GM19025 (cell line): ENCODE data around the gene AGBL1.
"Not testable (repeated sequence)": the region's sequence is repeated elsewhere in the genome, so short reads cannot be mapped to it uniquely, and the experiment has no call there.

Experiments used
- ATAC-seq: cut with Tn5 transposase; IDR thresholded peaks from one replicate; pipeline ENCODE4 v1.9.1; 2021; ENCODE audit warnings: mild to moderate bottlenecking, low read depth, moderate library complexity; ENCODE audit not compliant: unreplicated experiment

AGBL1 gene

DNA sequence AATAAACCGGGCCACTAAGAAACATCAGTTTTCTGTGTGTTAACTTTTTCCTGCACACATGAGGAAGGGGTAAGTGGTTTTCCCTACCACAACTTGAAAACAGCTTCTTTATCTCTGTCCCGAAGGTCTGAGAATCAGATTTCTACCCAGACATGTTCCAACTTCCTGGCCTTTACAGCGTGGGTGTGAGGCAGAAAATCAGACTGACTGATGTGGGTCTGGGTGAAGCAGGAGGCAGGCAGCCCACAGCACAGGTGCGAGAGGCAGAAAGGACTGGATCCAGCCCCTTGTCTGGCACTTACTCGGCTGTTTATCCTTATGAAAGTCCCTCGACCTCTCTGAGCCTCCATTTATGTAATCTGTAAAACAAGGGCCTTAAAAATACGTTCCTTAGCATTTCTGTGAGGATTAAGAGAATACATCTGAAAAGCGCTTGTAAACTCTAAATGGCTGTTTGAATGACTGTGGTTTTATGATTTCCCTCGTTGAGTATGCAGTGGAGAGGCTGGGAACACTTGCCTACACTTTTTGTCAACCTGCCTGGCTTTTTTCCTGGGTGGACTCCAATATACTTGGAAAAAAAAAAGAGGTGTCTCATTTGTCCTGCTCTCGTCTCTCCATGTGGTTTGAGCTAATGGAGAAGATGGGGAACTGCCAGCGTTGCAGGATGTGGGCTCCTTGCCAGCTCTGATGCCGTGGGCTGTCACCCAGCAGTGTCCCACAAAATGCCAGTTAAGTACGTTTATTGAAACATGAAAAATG is 3.1 kb downstream of the AGBL1 start:
- ATAC-seq: no peak

DNA sequence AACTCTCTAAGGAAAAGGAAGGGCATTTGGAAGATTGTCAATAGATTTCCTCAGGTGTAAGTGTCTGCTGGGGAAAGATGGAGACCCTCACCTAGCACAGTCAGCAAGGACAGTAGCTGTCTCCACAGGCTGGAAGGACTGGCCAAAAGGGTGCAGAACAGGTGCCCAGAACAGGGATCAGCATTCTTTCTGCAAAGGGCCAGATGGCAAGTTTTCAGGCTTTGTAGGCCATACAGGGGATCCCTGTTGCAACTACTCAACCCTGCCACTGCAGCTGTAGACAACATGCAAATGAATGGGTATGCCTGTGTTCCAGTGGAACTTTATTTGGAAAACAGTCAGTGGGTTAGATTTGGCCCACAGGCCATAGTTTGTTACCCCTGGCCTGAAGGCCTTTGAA is 8.1 kb downstream of the AGBL1 start:
- no peak for ATAC-seq

- ATAC-seq: no peak
Observed at GRCh38 chr15:86089422-86089821, 9.8 kb downstream of the AGBL1 start.

- ATAC-seq: no peak
Observed at GRCh38 chr15:86101818-86102217, 22.1 kb downstream of the AGBL1 start.

DNA sequence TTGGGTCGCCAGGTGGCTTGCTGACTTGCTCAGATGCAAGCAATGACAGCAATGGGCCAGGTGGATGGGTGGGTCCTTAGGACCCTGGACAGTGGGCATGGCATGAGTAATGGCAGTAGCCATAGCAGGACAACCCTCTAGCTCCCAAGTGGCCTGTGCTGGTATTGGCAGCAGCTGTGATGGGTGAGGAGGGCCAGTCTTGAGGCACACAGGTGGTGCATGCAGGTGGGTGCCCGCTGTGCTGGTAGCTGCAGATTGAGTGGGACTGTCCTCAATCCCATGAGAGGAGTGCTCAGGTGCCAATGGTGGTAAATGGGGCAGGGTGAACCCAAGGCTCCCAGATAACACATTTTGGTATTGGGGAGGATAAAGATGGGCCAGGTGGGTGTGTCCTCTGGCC is 24.2 kb downstream of the AGBL1 start:
- ATAC-seq: no peak

GRCh38 chr15:86106306-86106705 is 26.6 kb downstream of the AGBL1 start:
- no peak for ATAC-seq

DNA sequence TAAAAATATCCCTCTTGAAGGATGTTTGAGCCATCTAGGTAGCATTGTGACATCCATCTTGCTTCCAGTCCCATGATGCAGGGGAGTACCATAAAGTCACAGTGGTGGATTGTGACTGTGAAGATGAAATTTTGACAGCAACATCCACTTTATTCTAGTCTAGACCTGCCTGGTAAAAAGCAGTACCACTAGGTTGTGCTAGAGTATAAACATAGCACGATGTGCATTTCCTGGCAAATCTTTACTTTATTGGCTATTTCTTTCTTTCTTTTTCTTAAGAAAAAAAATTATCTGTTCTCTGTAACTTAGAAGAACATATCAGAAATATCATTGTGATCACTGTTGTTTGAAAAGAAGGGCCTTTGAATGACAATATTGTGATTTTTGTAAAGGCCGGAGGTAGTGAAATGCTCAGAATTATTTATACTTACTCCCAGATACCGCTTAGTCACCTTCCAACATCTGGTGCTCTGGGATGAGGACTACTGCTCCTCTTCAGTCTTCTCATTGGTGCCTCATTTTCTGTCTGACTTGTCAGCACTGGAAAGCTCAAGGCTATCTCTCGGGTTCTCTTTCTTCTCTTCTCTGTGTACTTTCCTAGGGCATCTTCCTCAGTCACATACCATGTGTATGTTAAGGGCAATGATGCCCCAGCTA is 35.6 kb downstream of the AGBL1 start:
- no peak for ATAC-seq

DNA sequence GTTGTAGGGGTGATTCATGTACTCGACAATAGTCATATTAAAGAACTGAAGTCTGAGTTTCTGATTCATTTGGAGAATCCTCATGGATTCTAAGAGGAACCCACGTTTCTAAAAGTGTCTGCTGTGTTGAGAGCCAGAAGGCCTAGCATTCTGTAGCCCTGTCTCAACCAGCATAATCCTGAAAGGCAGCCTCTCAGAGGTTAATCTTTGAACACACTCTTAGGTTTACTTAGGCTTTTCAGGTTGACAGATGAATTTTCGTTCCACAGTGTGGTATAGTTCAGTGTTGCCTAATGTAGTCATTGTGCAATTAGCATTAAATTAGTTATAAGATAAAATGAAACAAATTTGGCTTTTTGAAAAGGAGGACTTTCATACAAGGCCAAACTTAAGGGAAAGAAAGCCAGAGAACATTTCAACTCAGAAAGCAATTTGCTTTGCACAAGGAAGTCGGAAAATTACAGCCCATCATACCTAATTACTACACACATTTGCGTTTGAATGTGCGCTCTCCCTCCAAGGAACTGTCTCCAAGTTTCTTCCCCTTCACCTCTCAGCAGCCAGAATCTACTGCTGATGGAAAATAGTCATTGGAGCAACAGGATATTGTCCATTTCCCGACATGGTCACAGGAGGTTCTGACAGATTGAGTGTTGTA is 42.0 kb downstream of the AGBL1 start:
- ATAC-seq: no peak

DNA sequence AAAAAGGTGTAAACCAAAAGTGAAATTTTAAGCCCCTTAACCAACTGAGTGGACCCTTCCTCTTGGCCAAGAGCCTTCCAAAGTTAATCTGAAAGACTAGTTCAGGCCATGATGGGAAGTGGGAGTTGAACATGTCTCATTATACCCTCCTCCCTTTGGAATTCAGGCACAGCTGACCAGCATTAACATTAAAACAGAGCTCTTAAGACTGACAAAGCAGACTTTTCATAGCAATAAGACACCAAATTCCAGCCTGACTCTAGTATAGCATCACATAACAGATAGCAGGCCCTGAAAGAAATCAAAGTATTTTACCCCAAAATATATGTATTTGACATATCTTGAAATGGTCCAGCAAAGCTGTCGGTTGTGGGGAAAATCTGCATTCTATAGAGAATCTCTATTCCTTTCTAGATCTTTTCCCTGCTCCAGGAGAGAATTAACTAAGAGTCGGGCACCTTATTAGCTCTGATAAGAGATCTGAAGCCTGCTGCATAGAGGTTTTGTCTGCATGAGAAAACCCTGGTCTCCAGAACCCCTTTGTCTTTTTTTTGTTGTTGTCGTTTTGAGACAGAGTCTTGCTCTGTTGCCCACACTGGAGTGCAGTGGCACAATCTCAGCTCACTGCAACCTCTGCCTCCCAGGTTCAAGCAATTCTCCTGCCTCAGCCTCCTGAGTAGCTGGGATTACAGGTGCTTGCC is 43.2 kb downstream of the AGBL1 start:
- ATAC-seq: not testable (repeated sequence)

- no peak for ATAC-seq
Observed at GRCh38 chr15:86125775-86126174, 46.1 kb downstream of the AGBL1 start.

- ATAC-seq: no peak
Observed at GRCh38 chr15:86127547-86127946, 47.9 kb downstream of the AGBL1 start.

GRCh38 chr15:86135041-86135440 is 55.4 kb downstream of the AGBL1 start:
- ATAC-seq: no peak

- no peak for ATAC-seq
Observed at GRCh38 chr15:86136861-86137260, 57.2 kb downstream of the AGBL1 start.

- ATAC-seq: no peak
Observed at GRCh38 chr15:86138798-86139197, 59.1 kb downstream of the AGBL1 start.

DNA sequence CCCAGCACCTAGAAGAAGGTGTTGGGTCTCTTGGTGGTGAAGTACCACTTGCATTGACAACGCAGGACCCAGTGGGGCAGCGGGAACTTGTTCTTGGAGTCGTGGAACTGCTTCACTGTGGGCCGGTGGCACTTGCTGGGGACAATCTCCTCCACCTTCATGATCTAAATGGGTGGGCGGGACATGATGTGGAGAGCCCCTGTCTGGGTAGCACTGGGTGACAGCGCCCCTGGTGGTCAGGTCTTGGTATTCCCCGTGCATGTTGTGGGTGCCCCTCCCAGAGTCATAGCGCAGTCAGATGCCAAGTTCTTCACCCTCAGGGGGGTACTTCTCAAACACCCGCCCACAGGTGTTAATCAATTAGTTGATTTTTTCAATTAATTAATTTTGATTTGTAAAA is 60.2 kb downstream of the AGBL1 start:
- no peak for ATAC-seq

DNA sequence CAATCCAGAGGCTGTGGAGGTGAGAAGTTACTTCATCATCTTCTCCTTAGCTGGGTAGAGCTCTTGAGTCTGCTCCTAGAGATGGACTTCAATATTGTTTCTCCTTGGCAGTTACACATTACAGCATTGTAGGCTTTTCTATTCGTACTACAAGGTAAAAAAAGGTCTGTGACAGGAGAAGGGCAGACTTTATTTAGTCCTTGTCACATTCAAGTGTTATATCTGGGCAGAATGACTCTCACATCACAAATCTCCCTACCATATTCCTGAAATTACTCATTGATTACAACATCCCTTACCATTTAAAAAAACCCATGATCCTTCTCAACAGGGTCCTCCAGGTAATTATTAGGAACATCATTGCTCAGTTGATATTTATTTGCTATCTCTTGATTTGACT is 75.0 kb downstream of the AGBL1 start:
- no peak for ATAC-seq

- ATAC-seq: no peak
Observed at GRCh38 chr15:86155551-86155950, 75.9 kb downstream of the AGBL1 start.

GRCh38 chr15:86157606-86158293 is 78.1 kb downstream of the AGBL1 start:
- no peak for ATAC-seq

GRCh38 chr15:86159468-86159867 is 79.8 kb downstream of the AGBL1 start:
- ATAC-seq: no peak

GRCh38 chr15:86161250-86161649 is 81.6 kb downstream of the AGBL1 start:
- ATAC-seq: no peak

GRCh38 chr15:86162172-86162591 is 82.5 kb downstream of the AGBL1 start:
- ATAC-seq: no peak
